22Rv1 (cell line): ENCODE results near the gene FEV.

Experiments
- CTCF ChIP-seq: fragments of 450-650 bp; IDR thresholded peaks from 2 replicates; pipeline ENCODE4 v1.5.1; 2017; ENCODE audit warnings: mild to moderate bottlenecking
- ZFX ChIP-seq: fragments of 450-650 bp; IDR thresholded peaks from 2 replicates; pipeline ENCODE4 v1.6.1; 2017; ENCODE audit warnings: antibody characterized with exemption, borderline replicate concordance

GRCh38 chr2:219009294-219009693 lies 24.3 kb upstream of the FEV start:
- TF ChIP-seq CTCF (no peak), ZFX (no peak)
